Endothelial cell of umbilical vein (primary cell): ENCODE data around the gene LYRM1. TPM values are rescaled to one million over a fixed set of nuclear protein-coding genes. Genes with fewer than 3 reads are reported as not detected.

Experiments used
- BruUV-seq: library from RNA; stranded (reverse); fragments of 400-500 nt; replicated peaks from 2 replicates; lab custom pipeline; 2021; lab: Mats Ljungman, UMichigan
- CTCF ChIA-PET: fragments of 300-600, 350-600 bp; sonication (Branson Sonifier 250); formaldehyde crosslinking; loops from one replicate; lab custom pipeline; 2021; ENCODE audit warnings: antibody characterized with exemption, inconsistent platforms; lab: Charles Lee
- POLR2A ChIA-PET: fragments of 300-600, 350-600 bp; sonication (Branson Sonifier 250); formaldehyde crosslinking; loops from one replicate; lab custom pipeline; 2021; ENCODE audit warnings: antibody characterized with exemption, inconsistent platforms; lab: Charles Lee
- DNase-seq: peaks from one replicate; pipeline ENCODE4 v3.0.0-alpha.2; 2011; ENCODE audit warnings: low read depth, low spot score
- FAIRE-seq: peaks from 2 replicates; lab custom pipeline; 2011; peaks lifted over from hg19 to GRCh38; lab: Jason Lieb, UNC
- H2AFZ ChIP-seq: 2 replicates; pipeline ENCODE4 v1.6.0; 2012; ENCODE audit warnings: low read depth, low read length, control low read depth, inconsistent platforms
- H3K27ac ChIP-seq: 2 replicates; pipeline ENCODE4 v1.5.1; 2011; ENCODE audit warnings: low read depth, mild to moderate bottlenecking, control low read depth, low read length, moderate library complexity; ENCODE audit not compliant: insufficient read depth
- H3K27me3 ChIP-seq, 2 experiments: 2 replicates each; pipeline versions ENCODE4 v1.6.0 to v1.6.1; 2011; ENCODE audit warnings: low read length in 2 of 2, mixed read lengths in 1 of 2; ENCODE audit not compliant: control insufficient read depth in 2 of 2, insufficient read depth in 2 of 2
- H3K36me3 ChIP-seq, 2 experiments: 2 replicates in 1 of 2; 3 replicates in 1 of 2; pipeline ENCODE4 v1.5.1; 2011; ENCODE audit warnings: low read length in 2 of 2, mild to moderate bottlenecking in 1 of 2, moderate library complexity in 1 of 2; ENCODE audit not compliant: control insufficient read depth in 2 of 2, insufficient read depth in 2 of 2; ENCODE audit errors: extremely low read depth in 1 of 2
- H3K4me1 ChIP-seq: 3 replicates; pipeline ENCODE4 v1.5.1; 2011; ENCODE audit warnings: mild to moderate bottlenecking, low read length; ENCODE audit not compliant: control insufficient read depth, insufficient read depth; ENCODE audit errors: extremely low read depth
- H3K4me2 ChIP-seq: 2 replicates; pipeline ENCODE4 v1.6.1; 2011; ENCODE audit warnings: low read length, control low read depth, mixed read lengths; ENCODE audit not compliant: insufficient read depth
- H3K4me3 ChIP-seq, 3 experiments: fragments of 200-600 bp in 1 of 3; sonication (generic), shearing (Covaris generic) in 1 of 3; replicated peaks in 1 of 3; 2 replicates each; pipeline ENCODE4 v1.5.1; 2011 to 2016; ENCODE audit warnings: control low read depth in 3 of 3, low read length in 3 of 3, mild to moderate bottlenecking in 2 of 3, inconsistent platforms in 1 of 3, low read depth in 1 of 3, moderate library complexity in 1 of 3; ENCODE audit not compliant: insufficient read depth in 1 of 3
- H3K79me2 ChIP-seq: 2 replicates; pipeline ENCODE4 v1.6.0; 2012; ENCODE audit warnings: low read length, inconsistent platforms; ENCODE audit not compliant: control insufficient read depth, insufficient read depth
- H3K9ac ChIP-seq: replicated peaks from 2 replicates; pipeline ENCODE3; 2011; ENCODE audit warnings: low read length, control low read depth; ENCODE audit not compliant: insufficient read depth; ENCODE audit errors: extremely low read depth
- H3K9me1 ChIP-seq: replicated peaks from 3 replicates; pipeline ENCODE4 v1.6.0; 2011; ENCODE audit warnings: mild to moderate bottlenecking, low read length; ENCODE audit not compliant: control insufficient read depth, insufficient read depth; ENCODE audit errors: extremely low read depth
- H3K9me3 ChIP-seq: replicated peaks from 2 replicates; pipeline ENCODE4 v1.5.1; 2012; ENCODE audit warnings: low read length, inconsistent platforms; ENCODE audit not compliant: control insufficient read depth, insufficient read depth
- H4K20me1 ChIP-seq: replicated peaks from 2 replicates; pipeline ENCODE3; 2011; ENCODE audit warnings: mild to moderate bottlenecking, low read length; ENCODE audit not compliant: control insufficient read depth, insufficient read depth; ENCODE audit errors: extremely low read depth
- EZH2 ChIP-seq: IDR thresholded peaks from 2 replicates; pipeline ENCODE4 v1.6.1; 2012; ENCODE audit warnings: borderline replicate concordance, low read depth, mild to moderate bottlenecking, moderate library complexity, low read length, inconsistent platforms; ENCODE audit not compliant: severe bottlenecking
- GATA2 ChIP-seq: IDR thresholded peaks from 2 replicates; pipeline ENCODE4 v1.7.0; 2011; ENCODE audit warnings: low read depth, mild to moderate bottlenecking, moderate library complexity, mixed read lengths, low read length; ENCODE audit not compliant: insufficient read length, insufficient read depth
- MYC ChIP-seq: IDR thresholded peaks from one replicate; pipeline ENCODE4 v1.6.1; 2011; ENCODE audit warnings: mild to moderate bottlenecking, low read depth, low read length
- POLR2A ChIP-seq: IDR thresholded peaks from 2 replicates; pipeline ENCODE4 v1.6.1; 2012; ENCODE audit warnings: low read depth, mild to moderate bottlenecking, control low read depth, low read length
- POLR2AphosphoS5 ChIP-seq: IDR thresholded peaks from 2 replicates; pipeline ENCODE4 v1.6.1; 2012; ENCODE audit warnings: low read depth, mild to moderate bottlenecking, control low read depth, low read length, moderate library complexity; ENCODE audit not compliant: insufficient read depth
- dilution Hi-C: fragments of 300-500 bp; cut with MboI; formaldehyde crosslinking; loops from one replicate; pipeline ENCODE4 v1.15.0; 2019; ENCODE audit warnings: low sequenced_read_pairs; ENCODE audit not compliant: extremely low pct_ligation_motif_present
- intact Hi-C: fragments of 100-400 bp; cut with micrococcal nuclease; formaldehyde crosslinking; loops from one replicate; pipeline ENCODE4 v1.10.0; 2022
- polyA plus RNA-seq, 4 experiments: library from polyadenylated mRNA; depleted of rRNA in 3 of 4; stranded (reverse) in 3 of 4; unstranded in 1 of 4; fragments of >200 nt; gene quantifications; 2 replicates each; pipeline versions ENCODE4 v1.2.1 to v1.2.3, GENCODE V29; 2011 to 2012; ENCODE audit warnings: missing spikeins in 1 of 4
- total RNA-seq: library from RNA; stranded (reverse); gene quantifications from 2 replicates; pipeline ENCODE4 v1.2.3, GENCODE V29; 2021
- TF ChIP-seq, protein P1 (sequence below): IDR thresholded peaks from 2 replicates; pipeline ENCODE4 v1.6.1; 2011; ENCODE audit not compliant: insufficient read depth, insufficient read length
- TF ChIP-seq, protein P2 (sequence below), 2 donors: IDR thresholded peaks; 1 replicate in 1 of 2; 2 replicates in 1 of 2; pipeline ENCODE4 v1.5.1; 2011; ENCODE audit warnings: low read length in 2 of 2, mild to moderate bottlenecking in 2 of 2, moderate library complexity in 2 of 2, control low read depth in 1 of 2, inconsistent platforms in 1 of 2, low read depth in 1 of 2; ENCODE audit not compliant: insufficient read depth in 1 of 2; ENCODE audit errors: extremely low read depth in 1 of 2

Gene LYRM1
- total and polyA plus RNA-seq, 2 donors (not counting 3 experiments of a cell fraction or from before 2014, with no cell fraction given): 20.4 to 28.4 TPM

DNA sequence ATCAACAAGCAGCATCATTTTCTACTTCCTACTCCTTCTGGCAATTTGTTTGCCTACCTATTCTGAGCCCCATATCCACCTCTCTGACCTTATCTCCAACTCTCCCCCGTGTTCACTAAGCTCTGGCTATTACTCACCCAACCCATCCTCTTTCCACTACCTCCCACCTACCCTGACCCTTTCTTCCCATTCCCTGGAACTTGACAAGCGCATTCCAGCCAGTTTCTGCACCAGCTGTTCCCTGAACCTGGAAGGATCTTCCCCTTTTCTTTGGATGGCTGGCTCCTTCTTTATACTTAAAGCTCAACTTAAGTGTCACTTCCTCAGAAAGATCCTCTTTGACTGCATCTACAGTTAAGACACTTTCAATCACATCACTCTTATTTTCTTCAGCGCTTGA lies 2.6 kb upstream of the LYRM1 start:
- peak overlapping the region; percentile 92 for H3K4me2 ChIP-seq
- no peak for FAIRE-seq
- intact Hi-C loops: no loop called here
- no peak for DNase-seq
- TF ChIP-seq POLR2A: peak; percentile 37
- TF ChIP-seq EZH2: no peak
- TF ChIP-seq, protein P1, sequence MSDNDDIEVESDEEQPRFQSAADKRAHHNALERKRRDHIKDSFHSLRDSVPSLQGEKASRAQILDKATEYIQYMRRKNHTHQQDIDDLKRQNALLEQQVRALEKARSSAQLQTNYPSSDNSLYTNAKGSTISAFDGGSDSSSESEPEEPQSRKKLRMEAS: no peak
- TF ChIP-seq MYC: no peak
- TF ChIP-seq POLR2AphosphoS5: no peak
- TF ChIP-seq GATA2: no peak
- peak overlapping the region in 2 of 3 experiments; percentile 83 to 96 for H3K4me3 ChIP-seq
- peaks cover 7 to 23% of the 10 kb centered on the region in 2 experiments for H3K36me3 ChIP-seq
- H3K27me3 ChIP-seq: no peaks in the 10 kb centered on the region
- H3K9me1 ChIP-seq: no peaks in the 10 kb centered on the region
- dilution Hi-C loops: no loop called here
- peaks cover 88% of the 10 kb centered on the region for H3K79me2 ChIP-seq
- peaks cover 35% of the 10 kb centered on the region for H3K4me1 ChIP-seq
- no peaks in the 10 kb centered on the region for H4K20me1 ChIP-seq
- H2AFZ ChIP-seq: no peak overlapping the region
- H3K9me3 ChIP-seq: no peaks in the 10 kb centered on the region
- POLR2A ChIA-PET: interaction anchor here (1.1 kb wide), 1 partner anchor 44 kb away, joined by 3 read pairs; no protein-coding TSS in a partner anchor
- no TSS peak for BruUV-seq
- H3K27ac ChIP-seq: peak overlapping the region; percentile 81
- peak overlapping the region; percentile 94 for H3K9ac ChIP-seq
- CTCF ChIA-PET: interaction anchor here (0.9 to 3.6 kb wide), 6 partner anchors 11 to 261 kb away, joined by 3 to 33 read pairs (median 4); no protein-coding TSS in a partner anchor

DNA sequence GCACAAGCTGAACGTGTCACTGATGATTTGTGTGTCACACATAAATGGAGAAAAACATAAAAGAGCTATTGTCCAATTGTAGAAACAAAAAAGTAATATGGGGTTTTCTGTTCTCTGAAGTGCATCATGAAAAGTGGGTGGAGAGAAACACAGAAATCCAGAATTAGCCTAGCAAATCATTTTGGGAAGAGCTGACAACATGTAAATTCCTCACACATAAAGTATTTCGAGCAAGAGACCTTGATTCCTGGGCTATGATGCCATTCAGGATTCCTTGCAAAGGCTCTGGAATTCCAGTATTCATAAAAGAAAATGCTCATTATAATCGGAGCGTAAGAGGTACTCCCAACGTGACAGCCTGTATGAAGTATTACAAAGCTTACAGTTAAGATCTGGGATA lies 1.5 kb upstream of the LYRM1 start:
- FAIRE-seq: peak; percentile 75

More for the DNA sequence above, 1.5 kb upstream of the LYRM1 start:
- Histone ChIP-seq H3K27ac (peak overlapping the region; percentile 81), H2AFZ (no peak overlapping the region), H3K9me1 (no peaks in the 10 kb centered on the region), H3K4me1 (peaks cover 47% of the 10 kb centered on the region), H3K79me2 (peaks cover 77% of the 10 kb centered on the region), H3K9me3 (no peaks in the 10 kb centered on the region), H4K20me1 (no peaks in the 10 kb centered on the region), H3K36me3 (peaks cover 7 to 15% of the 10 kb centered on the region in 2 experiments), H3K9ac (peak overlapping the region; percentile 94), H3K4me3 (peak overlapping the region; percentile 56 to 96 (median 83)), H3K4me2 (peak overlapping the region; percentile 92), H3K27me3 (no peaks in the 10 kb centered on the region)
- BruUV-seq: TSS peak; percentile 36
- peak; percentile 45 for DNase-seq
- no peak for TF ChIP-seq GATA2
- TF ChIP-seq, protein P2, sequence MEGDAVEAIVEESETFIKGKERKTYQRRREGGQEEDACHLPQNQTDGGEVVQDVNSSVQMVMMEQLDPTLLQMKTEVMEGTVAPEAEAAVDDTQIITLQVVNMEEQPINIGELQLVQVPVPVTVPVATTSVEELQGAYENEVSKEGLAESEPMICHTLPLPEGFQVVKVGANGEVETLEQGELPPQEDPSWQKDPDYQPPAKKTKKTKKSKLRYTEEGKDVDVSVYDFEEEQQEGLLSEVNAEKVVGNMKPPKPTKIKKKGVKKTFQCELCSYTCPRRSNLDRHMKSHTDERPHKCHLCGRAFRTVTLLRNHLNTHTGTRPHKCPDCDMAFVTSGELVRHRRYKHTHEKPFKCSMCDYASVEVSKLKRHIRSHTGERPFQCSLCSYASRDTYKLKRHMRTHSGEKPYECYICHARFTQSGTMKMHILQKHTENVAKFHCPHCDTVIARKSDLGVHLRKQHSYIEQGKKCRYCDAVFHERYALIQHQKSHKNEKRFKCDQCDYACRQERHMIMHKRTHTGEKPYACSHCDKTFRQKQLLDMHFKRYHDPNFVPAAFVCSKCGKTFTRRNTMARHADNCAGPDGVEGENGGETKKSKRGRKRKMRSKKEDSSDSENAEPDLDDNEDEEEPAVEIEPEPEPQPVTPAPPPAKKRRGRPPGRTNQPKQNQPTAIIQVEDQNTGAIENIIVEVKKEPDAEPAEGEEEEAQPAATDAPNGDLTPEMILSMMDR (IDR thresholded peaks at IDR 0.05; ENCODE audit: extremely low read depth in 1 of 2, insufficient read depth in 1 of 2, low read depth in 1 of 2, low read length in 2 of 2): no peak
- TF ChIP-seq POLR2A: no peak
- ChIA-PET POLR2A (interaction anchor here (0.9 to 2.6 kb wide), 2 partner anchors 45 to 48 kb away, joined by 3 to 15 read pairs; no protein-coding TSS in a partner anchor), CTCF (interaction anchor here (0.8 to 3.6 kb wide), 5 partner anchors 17 to 104 kb away, joined by 3 to 33 read pairs (median 5); no protein-coding TSS in a partner anchor)
- dilution Hi-C loops: no loop called here
- intact Hi-C loops: no loop called here
